GM15510 (cell line): Measurements from ENCODE around the gene EGFL8.

Source experiments
- POLR2A ChIP-seq: IDR thresholded peaks from 3 replicates; pipeline ENCODE4 v1.6.1; 2011; ENCODE audit warnings: borderline replicate concordance; ENCODE audit not compliant: insufficient read length; ENCODE audit errors: extremely low read depth

Gene EGFL8

GRCh38 chr6:32132110-32132509 is 32.3 kb upstream of the EGFL8 start:
- no peak for TF ChIP-seq POLR2A

GRCh38 chr6:32133786-32134185 is 30.6 kb upstream of the EGFL8 start:
- no peak for TF ChIP-seq POLR2A

GRCh38 chr6:32137454-32137853 is 26.9 kb upstream of the EGFL8 start:
- no peak for TF ChIP-seq POLR2A

- TF ChIP-seq POLR2A = no peak
Measured at GRCh38 chr6:32139590-32139989, 24.8 kb upstream of the EGFL8 start.

GRCh38 chr6:32140420-32141046 is 23.9 kb upstream of the EGFL8 start:
- TF ChIP-seq POLR2A = no peak

- no peak for TF ChIP-seq POLR2A
Measured at GRCh38 chr6:32146287-32146686, 18.1 kb upstream of the EGFL8 start.

GRCh38 chr6:32146687-32147086 is 17.7 kb upstream of the EGFL8 start:
- no peak for TF ChIP-seq POLR2A

- no peak for TF ChIP-seq POLR2A
Measured at GRCh38 chr6:32147401-32148132, 16.8 kb upstream of the EGFL8 start.

GRCh38 chr6:32148289-32149091 is 15.9 kb upstream of the EGFL8 start:
- TF ChIP-seq POLR2A = no peak

GRCh38 chr6:32149092-32149755 is 15.2 kb upstream of the EGFL8 start:
- no peak for TF ChIP-seq POLR2A

- no peak for TF ChIP-seq POLR2A
Measured at GRCh38 chr6:32149932-32150870, 14.2 kb upstream of the EGFL8 start.

- no peak for TF ChIP-seq POLR2A
Measured at GRCh38 chr6:32151181-32151862, 13.1 kb upstream of the EGFL8 start.
